Measurements from ENCODE around the gene ERVH48-1.

- TF ChIP-seq EZH2 (IDR thresholded peaks at IDR 0.05) (no peak), POLR2AphosphoS5 (IDR thresholded peaks at IDR 0.05; ENCODE audit: borderline replicate concordance, low read depth, low read length) (no peak), FOXP2 (optimal IDR thresholded peaks at IDR 0.05; ENCODE audit: control extremely low read depth, extremely low read length, insufficient read depth) (no peak)
Measured at GRCh38 chr21:42931560-42932235, 6.3 kb upstream of the ERVH48-1 start.

Measured in SK-N-MC (cell line).